SK-MEL-5 (cell line): ENCODE results near the gene METTL26. TPM values are rescaled to one million over a fixed set of nuclear protein-coding genes. Genes with fewer than 3 reads are reported as not detected.

Experiments used
- DNase-seq: peaks from one replicate; pipeline ENCODE4 v3.0.0-alpha.2; 2016; ENCODE audit warnings: low read depth, low spot score
- in situ Hi-C: cut with HindIII; loops from 2 replicates; pipeline ENCODE4 v1.10.0; 2016; ENCODE audit warnings: low sequenced_read_pairs, high pct_unique_total_duplicates, low pct_unique_long_range_greater_than_20kb
- total RNA-seq: library from RNA; depleted of rRNA; stranded (reverse); fragments of >200 nt; shearing (Covaris generic); gene quantifications from 2 replicates; pipeline ENCODE4 v1.2.3, GENCODE V29; 2014

Gene METTL26
- total RNA-seq, 1 experiment from 2014 or later: 54.3 TPM

GRCh38 chr16:631808-632358 lies 4.2 kb downstream of the METTL26 start:
- no peak for DNase-seq
- in situ Hi-C loops: no loop called here

- in situ Hi-C loops: no loop called here
Measured at GRCh38 chr16:630815-631405, 5.2 kb downstream of the METTL26 start, which contains the start of gene WFIKKN1. Gene WFIKKN1, plus strand, starts transcription at chr16:630985. Its CDS starts 269 bp downstream, at chr16:631254.

DNA sequence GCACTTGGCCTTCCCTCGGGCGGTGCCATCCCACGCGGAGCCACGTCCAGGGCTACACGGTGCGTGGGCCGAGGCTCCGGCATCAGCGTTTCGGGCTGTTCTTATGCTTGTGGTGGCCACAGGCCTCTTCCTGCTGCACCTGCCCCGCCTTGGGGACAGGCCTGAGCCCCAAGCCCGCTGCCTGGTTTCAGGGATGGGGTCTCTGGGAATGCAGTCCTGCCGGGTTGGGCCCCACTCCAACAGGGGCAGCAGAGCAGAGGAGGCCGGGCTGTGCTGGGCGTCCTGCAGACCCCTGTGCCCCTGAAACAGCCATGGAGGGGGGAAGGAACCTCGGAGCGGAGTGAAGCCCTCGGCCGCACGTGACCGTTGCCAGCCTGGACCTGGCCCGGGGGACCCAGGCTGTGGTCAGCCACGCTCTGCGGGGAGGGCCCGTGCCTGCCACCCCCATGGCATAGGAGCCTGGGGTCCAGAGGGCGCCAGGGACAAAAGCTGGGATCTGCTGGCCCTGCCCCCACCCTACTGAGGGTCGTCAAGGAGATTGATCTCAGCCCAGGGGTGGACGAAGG lies 5.8 kb downstream of the METTL26 start:
- no peak for DNase-seq
- in situ Hi-C loops: no loop called here

More at GRCh38 chr16:630815-631405, 5.2 kb downstream of the METTL26 start, which contains the start of gene WFIKKN1:
- no peak for DNase-seq

- in situ Hi-C loops: no loop called here
- no peak for DNase-seq
Measured at GRCh38 chr16:629833-630248, 6.3 kb downstream of the METTL26 start.

- no peak for DNase-seq
- in situ Hi-C loops: no loop called here
Measured at GRCh38 chr16:629185-629832, 6.8 kb downstream of the METTL26 start.

- DNase-seq: no peak
- in situ Hi-C loops: no loop called here
Measured at GRCh38 chr16:628321-629061, 7.6 kb downstream of the METTL26 start.

- in situ Hi-C loops: no loop called here
- no peak for DNase-seq
Measured at GRCh38 chr16:627454-628239, 8.5 kb downstream of the METTL26 start.

DNA sequence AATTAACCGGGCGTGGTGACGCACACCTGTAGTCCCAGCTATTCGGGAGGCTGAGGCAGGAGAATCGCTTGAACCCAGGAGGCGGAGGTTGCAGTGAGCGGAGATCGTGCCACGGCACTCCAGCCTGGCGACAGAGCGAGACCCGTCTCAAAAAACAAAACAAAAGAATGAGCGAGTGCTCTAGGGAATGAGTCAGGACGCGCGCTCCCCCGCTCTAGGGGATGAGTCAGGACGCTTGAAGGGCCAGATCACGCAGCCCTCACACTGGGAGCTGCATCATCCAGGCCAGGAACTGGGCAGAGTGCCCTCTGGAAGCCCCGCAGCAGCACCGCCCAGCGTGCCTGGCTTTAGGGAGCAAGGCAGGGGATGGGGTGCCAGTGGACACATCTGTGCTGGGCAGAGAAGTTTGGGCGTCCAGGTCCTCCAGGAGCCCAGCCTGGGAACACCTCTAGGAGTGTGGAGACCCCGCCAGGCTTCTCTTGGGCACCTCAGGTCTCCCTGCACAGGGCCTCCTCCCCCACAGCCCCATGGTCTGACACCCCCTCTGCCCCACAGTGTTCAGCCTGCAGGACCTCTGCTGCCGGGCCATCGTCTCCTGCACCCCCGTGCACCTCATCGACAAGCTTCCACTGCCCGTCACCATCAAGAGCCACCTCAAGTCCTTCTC lies 9.2 kb downstream of the METTL26 start:
- DNase-seq: no peak
- in situ Hi-C loops: no loop called here

- DNase-seq: no peak
- in situ Hi-C loops: no loop called here
Measured at GRCh38 chr16:625977-626765, 9.9 kb downstream of the METTL26 start.

GRCh38 chr16:625117-625976 lies 10.8 kb downstream of the METTL26 start:
- DNase-seq: no peak
- in situ Hi-C loops: no loop called here

DNA sequence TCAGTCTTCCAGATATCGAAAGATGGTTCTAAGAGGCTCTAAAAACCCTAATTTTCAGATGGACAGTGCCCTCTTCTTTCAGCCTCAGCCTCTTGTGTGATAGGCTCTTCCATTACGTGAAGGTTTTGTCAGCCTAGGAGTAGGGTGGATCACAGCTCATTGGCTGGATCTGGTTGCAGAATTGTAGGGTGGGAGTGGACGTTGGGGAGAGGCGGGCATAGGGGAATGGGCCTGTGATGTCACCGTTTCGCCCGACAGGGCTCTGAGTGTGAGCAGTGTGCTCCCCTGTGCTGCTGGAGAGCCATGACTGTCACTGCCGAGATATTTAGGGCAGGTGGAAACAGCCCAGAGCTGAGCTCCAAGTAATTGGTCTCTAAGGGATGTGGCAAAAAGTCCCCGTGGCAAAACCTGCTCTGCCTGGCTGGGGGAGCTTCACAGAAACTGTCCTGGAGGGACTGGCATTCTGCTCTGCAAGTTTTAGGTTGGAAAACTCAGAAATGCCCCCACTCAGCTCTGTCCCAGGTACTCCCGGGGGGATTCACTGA lies 11.5 kb downstream of the METTL26 start:
- DNase-seq: no peak
- in situ Hi-C loops: no loop called here

- no peak for DNase-seq
- in situ Hi-C loops: no loop called here
Measured at GRCh38 chr16:622920-623280, 13.2 kb downstream of the METTL26 start.

DNA sequence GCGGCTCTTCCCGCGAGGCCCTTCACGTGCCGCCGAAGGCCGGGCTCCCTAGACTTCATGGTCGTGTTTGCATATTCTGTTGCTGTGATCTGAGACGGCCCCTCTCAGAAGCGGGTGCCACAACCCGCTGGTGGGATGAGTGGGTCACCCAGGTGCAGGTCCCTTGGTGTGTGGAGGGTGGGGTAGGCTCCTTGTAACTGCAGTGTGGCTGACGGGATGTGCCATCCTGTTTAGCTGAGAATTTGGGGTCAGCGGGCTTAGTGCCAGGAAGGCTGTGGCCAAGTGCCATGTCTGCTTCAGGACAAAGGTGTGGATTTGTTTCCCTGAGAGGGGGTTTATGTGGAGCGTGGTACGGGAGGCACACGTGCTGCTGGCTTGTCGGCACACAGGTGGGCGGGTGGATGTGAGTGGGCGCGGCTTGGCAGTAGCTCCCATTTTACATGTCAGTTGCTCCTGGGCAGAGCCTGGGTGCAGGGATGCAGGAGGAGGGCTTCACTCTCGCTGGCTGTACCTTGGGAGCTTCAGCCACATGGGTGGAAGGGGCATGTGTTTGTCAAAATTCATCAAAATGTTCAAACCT lies 14.5 kb downstream of the METTL26 start:
- no peak for DNase-seq
- in situ Hi-C loops: no loop called here

DNA sequence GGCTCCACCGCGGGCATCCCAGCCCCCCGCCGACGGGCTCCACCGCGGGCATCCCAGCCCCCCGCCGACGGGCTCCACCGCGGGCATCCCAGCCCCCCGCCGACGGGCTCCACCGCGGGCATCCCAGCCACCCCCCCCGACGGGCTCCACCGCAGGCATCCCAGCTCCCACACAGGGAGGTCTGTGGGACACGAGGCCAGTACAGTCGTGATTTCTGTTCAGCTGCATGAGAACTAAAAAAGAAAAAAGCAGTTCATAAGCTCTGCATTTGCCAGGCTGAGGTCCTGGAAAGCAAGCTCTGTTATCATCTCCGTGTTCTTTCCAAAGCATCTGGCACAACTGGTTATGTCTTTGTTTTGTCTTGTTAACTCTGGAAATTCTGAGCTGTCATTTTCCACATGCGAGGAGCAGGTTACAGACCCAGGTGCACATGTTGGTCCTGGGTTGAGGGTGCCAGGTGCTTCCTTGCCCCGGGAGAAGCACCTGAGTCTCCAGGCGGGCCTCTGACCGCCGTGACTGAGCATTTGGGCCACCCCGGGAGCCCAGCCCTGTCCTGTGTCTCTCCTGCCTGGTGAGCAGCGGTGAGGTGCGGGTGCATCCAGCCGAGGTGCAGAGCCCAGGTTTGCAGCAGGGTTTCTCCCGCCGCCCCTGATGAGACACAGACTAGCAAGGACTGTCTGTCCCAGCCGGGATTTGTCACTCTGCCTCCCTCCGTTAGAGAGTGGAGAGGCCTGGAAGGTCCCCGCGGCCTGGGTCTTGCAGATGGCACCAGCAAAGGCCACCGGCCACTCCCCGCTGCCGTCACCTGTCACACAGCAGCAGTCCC lies 15.2 kb downstream of the METTL26 start:
- DNase-seq: no peak
- in situ Hi-C loops: no loop called here
